RWPE2 (cell line): Measurements from ENCODE around the gene FBXO30.

Experiments
- ATAC-seq: fragments of 200-7000 bp; cut with Tn5 transposase; 3 replicates; pipeline ENCODE4 v1.9.1; 2021; ENCODE audit warnings: low read depth
- DNase-seq: peaks from one replicate; pipeline ENCODE4 v3.0.0-alpha.2; 2020; ENCODE audit warnings: low spot score
- H3K27ac ChIP-seq: fragments of 450-650 bp; 2 replicates; pipeline ENCODE4 v1.5.1; 2017; ENCODE audit warnings: mild to moderate bottlenecking; ENCODE audit not compliant: poor library complexity, severe bottlenecking
- H3K27me3 ChIP-seq: fragments of 250-450 bp; sonication (Bioruptor Pico); 2 replicates; pipeline ENCODE4 v1.5.1; 2021; ENCODE audit warnings: mild to moderate bottlenecking, moderate library complexity; ENCODE audit not compliant: insufficient read depth, poor library complexity, severe bottlenecking
- H3K36me3 ChIP-seq: fragments of 250-450 bp; sonication (Bioruptor Pico); 2 replicates; pipeline ENCODE4 v1.5.1; 2020; ENCODE audit warnings: low read depth, mild to moderate bottlenecking, moderate library complexity
- H3K4me1 ChIP-seq: fragments of 250-450 bp; sonication (Bioruptor Pico); 2 replicates; pipeline ENCODE4 v1.5.1; 2021; ENCODE audit warnings: mild to moderate bottlenecking, moderate library complexity; ENCODE audit not compliant: insufficient read depth, poor library complexity, severe bottlenecking
- H3K4me3 ChIP-seq: fragments of 250-450 bp; sonication (Bioruptor Pico); 2 replicates; pipeline ENCODE4 v1.5.1; 2021; ENCODE audit warnings: mild to moderate bottlenecking, moderate library complexity; ENCODE audit not compliant: severe bottlenecking
- H3K9me3 ChIP-seq: fragments of 250-450 bp; sonication (Bioruptor Pico); 2 replicates; pipeline ENCODE4 v1.5.1; 2021; ENCODE audit warnings: mild to moderate bottlenecking, moderate library complexity; ENCODE audit not compliant: severe bottlenecking
- TF ChIP-seq, protein P1 (sequence below): fragments of 450-650 bp; IDR thresholded peaks from one replicate; pipeline ENCODE4 v1.5.1; 2017; ENCODE audit warnings: mild to moderate bottlenecking, moderate library complexity; ENCODE audit not compliant: poor library complexity, severe bottlenecking

The FBXO30 gene

GRCh38 chr6:145841668-145842067, 27.1 kb upstream of the FBXO30 start:
- Histone ChIP-seq H3K4me1 (no peaks in the 10 kb centered on the region), H3K9me3 (no peaks in the 10 kb centered on the region), H3K27me3 (no peaks in the 10 kb centered on the region), H3K36me3 (no peaks in the 10 kb centered on the region), H3K4me3 (no peak overlapping the region), H3K27ac (no peak overlapping the region)
- no peak for ATAC-seq
- TF ChIP-seq, protein P1, sequence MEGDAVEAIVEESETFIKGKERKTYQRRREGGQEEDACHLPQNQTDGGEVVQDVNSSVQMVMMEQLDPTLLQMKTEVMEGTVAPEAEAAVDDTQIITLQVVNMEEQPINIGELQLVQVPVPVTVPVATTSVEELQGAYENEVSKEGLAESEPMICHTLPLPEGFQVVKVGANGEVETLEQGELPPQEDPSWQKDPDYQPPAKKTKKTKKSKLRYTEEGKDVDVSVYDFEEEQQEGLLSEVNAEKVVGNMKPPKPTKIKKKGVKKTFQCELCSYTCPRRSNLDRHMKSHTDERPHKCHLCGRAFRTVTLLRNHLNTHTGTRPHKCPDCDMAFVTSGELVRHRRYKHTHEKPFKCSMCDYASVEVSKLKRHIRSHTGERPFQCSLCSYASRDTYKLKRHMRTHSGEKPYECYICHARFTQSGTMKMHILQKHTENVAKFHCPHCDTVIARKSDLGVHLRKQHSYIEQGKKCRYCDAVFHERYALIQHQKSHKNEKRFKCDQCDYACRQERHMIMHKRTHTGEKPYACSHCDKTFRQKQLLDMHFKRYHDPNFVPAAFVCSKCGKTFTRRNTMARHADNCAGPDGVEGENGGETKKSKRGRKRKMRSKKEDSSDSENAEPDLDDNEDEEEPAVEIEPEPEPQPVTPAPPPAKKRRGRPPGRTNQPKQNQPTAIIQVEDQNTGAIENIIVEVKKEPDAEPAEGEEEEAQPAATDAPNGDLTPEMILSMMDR = no peak
- no peak for DNase-seq

DNA sequence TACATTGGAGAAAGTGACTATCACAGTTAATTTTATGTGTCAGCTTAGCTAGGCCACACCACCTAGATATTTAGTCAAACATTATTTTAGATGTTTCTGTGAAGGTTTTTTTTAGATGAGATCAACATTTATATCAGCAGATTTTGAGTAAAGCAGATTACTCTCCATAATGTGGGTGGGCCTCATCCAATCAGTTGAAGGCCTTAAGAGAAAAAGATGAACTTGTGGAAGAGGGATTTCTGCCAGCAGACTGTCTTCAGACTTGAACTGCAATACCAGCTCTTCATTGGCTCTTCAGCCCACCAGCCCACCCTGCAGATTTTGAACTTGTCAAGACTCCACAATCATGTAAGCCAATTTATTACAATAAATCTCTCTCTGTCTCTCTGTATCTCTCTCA, 25.1 kb upstream of the FBXO30 start:
- Histone ChIP-seq H3K27me3 (no peaks in the 10 kb centered on the region), H3K27ac (no peak overlapping the region), H3K4me1 (no peaks in the 10 kb centered on the region), H3K9me3 (no peaks in the 10 kb centered on the region), H3K36me3 (no peaks in the 10 kb centered on the region), H3K4me3 (no peak overlapping the region)
- no peak for DNase-seq
- ATAC-seq = no peak
- TF ChIP-seq, protein P1 = no peak

GRCh38 chr6:145838305-145838704, 23.7 kb upstream of the FBXO30 start:
- Histone ChIP-seq H3K27me3 (no peaks in the 10 kb centered on the region), H3K36me3 (no peaks in the 10 kb centered on the region), H3K9me3 (no peaks in the 10 kb centered on the region), H3K27ac (no peak overlapping the region), H3K4me3 (no peak overlapping the region), H3K4me1 (no peaks in the 10 kb centered on the region)
- ATAC-seq (0 out of 3 replicates have a peak, but pooled peaks have one; percentile 14), DNase-seq (no peak)
- TF ChIP-seq, protein P1 = no peak

DNA sequence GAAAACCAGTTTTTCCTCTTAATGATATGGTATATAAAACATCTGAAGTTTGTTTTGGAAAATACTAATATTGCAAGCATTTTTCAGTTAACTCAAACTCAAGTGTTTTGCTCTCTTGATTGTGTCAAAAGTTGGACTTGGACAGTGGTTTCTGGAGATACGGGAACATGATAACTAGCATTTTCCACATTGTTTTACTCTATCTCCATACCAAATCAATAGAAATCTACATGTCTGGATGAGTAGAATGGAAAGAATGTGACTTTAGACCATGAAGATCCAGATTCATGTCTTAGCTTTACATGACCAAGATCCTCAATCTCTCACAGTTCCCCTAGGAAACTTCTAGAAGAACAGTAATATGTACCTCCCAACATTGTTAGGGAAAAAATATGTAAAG, 22.2 kb upstream of the FBXO30 start:
- no peaks in the 10 kb centered on the region for H3K9me3 ChIP-seq
- DNase-seq (no peak), ATAC-seq (no peak)
- no peaks in the 10 kb centered on the region for H3K4me1 ChIP-seq
- H3K4me3 ChIP-seq = no peak overlapping the region
- H3K27me3 ChIP-seq = no peaks in the 10 kb centered on the region
- no peak overlapping the region for H3K27ac ChIP-seq
- TF ChIP-seq, protein P1 = no peak
- no peaks in the 10 kb centered on the region for H3K36me3 ChIP-seq

DNA sequence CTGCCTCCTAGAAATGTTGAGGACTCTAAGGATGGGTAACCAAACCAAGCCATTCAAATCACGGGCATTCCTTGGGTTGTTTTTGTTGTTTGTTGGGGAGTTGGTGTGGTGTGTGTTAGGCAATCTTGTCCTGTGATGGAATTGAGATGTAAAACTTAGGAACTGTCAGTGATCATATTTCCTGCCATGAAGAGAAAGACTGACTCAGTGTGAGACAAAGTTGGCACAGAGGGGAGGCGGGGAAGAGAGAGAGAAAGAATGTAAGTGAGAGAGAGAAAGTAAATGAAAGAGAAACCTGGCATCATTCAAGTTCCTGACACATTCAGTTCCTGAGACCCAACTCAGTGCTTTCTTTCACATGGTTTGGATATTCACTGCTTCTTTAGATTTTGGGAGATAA, 21.6 kb upstream of the FBXO30 start:
- H3K9me3 ChIP-seq = no peaks in the 10 kb centered on the region
- DNase-seq = no peak
- TF ChIP-seq, protein P1 = no peak
- no peaks in the 10 kb centered on the region for H3K27me3 ChIP-seq
- H3K36me3 ChIP-seq = no peaks in the 10 kb centered on the region
- ATAC-seq = peak; percentile 50; the same call in 1 of the 3 replicates
- no peak overlapping the region for H3K27ac ChIP-seq
- H3K4me1 ChIP-seq = no peaks in the 10 kb centered on the region
- H3K4me3 ChIP-seq = no peak overlapping the region
